K562 (cell line): ENCODE data around the gene WNK2.

ENCODE experiments used
- EP300 ChIP-seq: IDR thresholded peaks from 2 replicates; pipeline ENCODE4 v1.6.1; 2012; ENCODE audit warnings: low read length, improper control_type of control experiment
- FOXA1 ChIP-seq: fragments of 450-650 bp; IDR thresholded peaks from 2 replicates; pipeline ENCODE4 v1.6.1; 2016; ENCODE audit warnings: mild to moderate bottlenecking, borderline replicate concordance
- KDM1A ChIP-seq, 2 experiments: fragments of 450-650 bp; IDR thresholded peaks; 2 replicates each; pipeline ENCODE4 v1.6.1; 2016; ENCODE audit warnings: mild to moderate bottlenecking in 2 of 2
- NRF1 ChIP-seq, 2 experiments: fragments of 450-650 bp; IDR thresholded peaks in 1 of 2; conservative IDR thresholded peaks in 1 of 2; 2 replicates each; pipeline ENCODE4 v1.6.1; 2014; ENCODE audit warnings: mild to moderate bottlenecking in 2 of 2
- POLR2A ChIP-seq: fragments of 450-650 bp; conservative IDR thresholded peaks from 2 replicates; pipeline ENCODE4 v1.6.1; 2016
- RCOR1 ChIP-seq, 2 experiments: IDR thresholded peaks; 2 replicates each; pipeline ENCODE4 v1.6.1; 2012; ENCODE audit warnings: low read depth in 2 of 2, low read length in 2 of 2, borderline replicate concordance in 1 of 2, improper control_type of control experiment in 1 of 2
- SIN3A ChIP-seq, 2 experiments: fragments of 150-350 bp in 1 of 2; IDR thresholded peaks; 2 replicates each; pipeline ENCODE4 v1.6.1; 2011 to 2016; ENCODE audit warnings: borderline replicate concordance in 2 of 2, low read depth in 2 of 2, low read length in 2 of 2, mild to moderate bottlenecking in 2 of 2, moderate library complexity in 2 of 2; ENCODE audit not compliant: control insufficient read depth in 1 of 2

DNA sequence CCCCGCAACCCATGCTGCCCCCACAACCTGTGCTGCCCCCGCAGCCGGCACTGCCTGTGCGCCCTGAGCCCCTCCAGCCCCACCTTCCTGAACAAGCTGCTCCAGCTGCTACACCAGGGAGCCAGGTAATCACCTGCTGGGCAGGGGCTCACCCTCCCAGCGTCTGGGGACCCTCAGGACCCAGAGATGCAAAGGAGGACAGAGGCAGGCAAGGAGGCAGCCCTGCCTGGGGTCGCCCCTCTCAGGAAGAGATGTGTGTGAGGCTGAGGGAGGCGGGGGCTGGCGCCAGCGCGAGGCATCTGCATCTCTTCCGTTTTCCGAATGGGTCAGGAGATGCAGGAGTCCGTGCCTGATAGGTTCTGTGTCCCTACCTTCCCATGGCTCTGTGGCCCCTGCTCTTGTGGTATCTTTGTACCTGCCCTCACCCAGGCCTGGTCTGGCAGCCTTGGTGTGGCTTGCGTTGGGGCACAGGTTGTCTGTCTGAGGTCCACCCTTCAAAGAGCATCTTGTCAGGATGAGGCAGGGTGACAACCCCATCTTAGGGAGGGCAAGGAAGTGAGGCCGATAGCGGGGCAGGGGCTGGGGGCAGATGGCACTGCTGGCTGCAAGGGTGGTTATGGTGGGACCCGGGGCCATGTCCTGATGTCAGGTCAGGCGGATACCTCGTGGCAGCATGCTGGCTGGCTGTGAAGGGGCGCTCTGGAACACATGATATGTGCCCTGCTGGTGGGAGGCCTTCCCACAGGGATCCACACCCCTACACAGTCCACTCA, 75.7 kb downstream of the WNK2 start:
- TF ChIP-seq FOXA1 (no peak), SIN3A (IDR thresholded peaks at IDR 0.05; ENCODE audit: borderline replicate concordance in 2 of 2, control insufficient read depth in 1 of 2, low read depth in 2 of 2, low read length in 2 of 2) (no peak), NRF1 (conservative IDR thresholded peaks at IDR 0.05 in 1 of 2, IDR thresholded peaks at IDR 0.05 in 1 of 2) (no peak), EP300 (no peak), KDM1A (IDR thresholded peaks at IDR 0.05) (no peak), RCOR1 (IDR thresholded peaks at IDR 0.05; ENCODE audit: borderline replicate concordance in 1 of 2, low read depth in 2 of 2, low read length in 2 of 2) (no peak), POLR2A (no peak)
